C4-2B (cell line): ENCODE measurements around the gene REEP6.

Source experiments
- ZFX ChIP-seq: fragments of 450-650 bp; IDR thresholded peaks from 2 replicates; pipeline ENCODE4 v1.6.1; 2017
- TF ChIP-seq, protein P1 (sequence below): fragments of 450-650 bp; conservative IDR thresholded peaks from 2 replicates; pipeline ENCODE4 v1.5.1; 2017; ENCODE audit warnings: mild to moderate bottlenecking

DNA sequence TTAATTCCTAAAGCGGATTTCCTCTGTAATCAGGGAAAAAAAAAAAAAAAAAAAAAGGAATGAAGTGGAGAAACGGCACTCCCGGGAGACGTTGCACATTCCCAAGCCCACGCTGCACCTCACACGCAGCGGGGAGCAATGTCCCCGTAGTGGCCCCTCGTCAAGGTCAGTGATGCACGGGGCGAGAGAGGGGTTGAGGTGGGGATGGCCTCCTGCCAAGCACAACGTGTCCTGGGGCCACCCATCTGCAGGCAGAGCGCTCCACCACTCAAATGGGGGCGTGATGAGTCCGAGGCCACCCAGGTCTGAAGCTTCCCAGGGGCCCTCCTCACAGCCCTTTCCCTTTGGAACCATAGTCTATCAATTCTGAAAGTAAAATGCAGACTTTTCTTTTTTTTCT is 48.0 kb downstream of the REEP6 start:
- TF ChIP-seq, protein P1, sequence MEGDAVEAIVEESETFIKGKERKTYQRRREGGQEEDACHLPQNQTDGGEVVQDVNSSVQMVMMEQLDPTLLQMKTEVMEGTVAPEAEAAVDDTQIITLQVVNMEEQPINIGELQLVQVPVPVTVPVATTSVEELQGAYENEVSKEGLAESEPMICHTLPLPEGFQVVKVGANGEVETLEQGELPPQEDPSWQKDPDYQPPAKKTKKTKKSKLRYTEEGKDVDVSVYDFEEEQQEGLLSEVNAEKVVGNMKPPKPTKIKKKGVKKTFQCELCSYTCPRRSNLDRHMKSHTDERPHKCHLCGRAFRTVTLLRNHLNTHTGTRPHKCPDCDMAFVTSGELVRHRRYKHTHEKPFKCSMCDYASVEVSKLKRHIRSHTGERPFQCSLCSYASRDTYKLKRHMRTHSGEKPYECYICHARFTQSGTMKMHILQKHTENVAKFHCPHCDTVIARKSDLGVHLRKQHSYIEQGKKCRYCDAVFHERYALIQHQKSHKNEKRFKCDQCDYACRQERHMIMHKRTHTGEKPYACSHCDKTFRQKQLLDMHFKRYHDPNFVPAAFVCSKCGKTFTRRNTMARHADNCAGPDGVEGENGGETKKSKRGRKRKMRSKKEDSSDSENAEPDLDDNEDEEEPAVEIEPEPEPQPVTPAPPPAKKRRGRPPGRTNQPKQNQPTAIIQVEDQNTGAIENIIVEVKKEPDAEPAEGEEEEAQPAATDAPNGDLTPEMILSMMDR, result no peak
- TF ChIP-seq ZFX, result no peak
